C4-2B (cell line): ENCODE results near the gene TM9SF3.

Experiments
- CTCF ChIP-seq: fragments of 450-650 bp; conservative IDR thresholded peaks from 2 replicates; pipeline ENCODE4 v1.5.1; 2017; ENCODE audit warnings: mild to moderate bottlenecking
- ZFX ChIP-seq: fragments of 450-650 bp; IDR thresholded peaks from 2 replicates; pipeline ENCODE4 v1.6.1; 2017

- no peak for TF ChIP-seq CTCF
- no peak for TF ChIP-seq ZFX
Observed at GRCh38 chr10:96612055-96612830, 25.4 kb upstream of the TM9SF3 start.
